GM23338 (cell line): ENCODE data around the gene CNNM2.

Experiments used
- CREB1 ChIP-seq: fragments of 250-450 bp; sonication (Bioruptor Pico); IDR thresholded peaks from 2 replicates; pipeline ENCODE4 v1.5.0; 2020; ENCODE audit warnings: low read depth, mild to moderate bottlenecking, moderate library complexity
- CTCF ChIP-seq, 2 experiments: fragments of 200-600 bp in 1 of 2; sonication (generic) in 1 of 2; conservative IDR thresholded peaks; 2 replicates each; pipeline versions ENCODE4 v1.5.1 to v1.6.1; 2016 to 2017; ENCODE audit warnings: antibody characterized with exemption in 2 of 2, low read depth in 2 of 2, mild to moderate bottlenecking in 2 of 2, moderate library complexity in 1 of 2
- EZH2 ChIP-seq: fragments of 200-600 bp; sonication (generic); IDR thresholded peaks from one replicate; pipeline ENCODE4 v1.8.0; 2017; ENCODE audit warnings: antibody characterized with exemption, mild to moderate bottlenecking, low read depth; ENCODE audit not compliant: unreplicated experiment
- EZH2phosphoT487 ChIP-seq: fragments of 200-600 bp; sonication (generic); IDR thresholded peaks from one replicate; pipeline ENCODE4 v1.8.1; 2018; ENCODE audit warnings: antibody characterized with exemption; ENCODE audit not compliant: unreplicated experiment
- JUNB ChIP-seq: IDR thresholded peaks from one replicate; pipeline ENCODE4 v1.6.1; 2016; ENCODE audit warnings: antibody characterized with exemption; ENCODE audit not compliant: unreplicated experiment
- POLR2AphosphoS5 ChIP-seq: IDR thresholded peaks from 2 replicates; pipeline ENCODE4 v1.6.1; 2016; ENCODE audit warnings: antibody characterized with exemption, low read depth
- STAT1 ChIP-seq: IDR thresholded peaks from one replicate; pipeline ENCODE4 v1.6.1; 2016; ENCODE audit warnings: antibody characterized with exemption; ENCODE audit not compliant: unreplicated experiment
- TF ChIP-seq, protein P1 (sequence below): IDR thresholded peaks from one replicate; pipeline ENCODE4 v1.6.1; 2018; ENCODE audit warnings: antibody characterized with exemption; ENCODE audit not compliant: unreplicated experiment
- TF ChIP-seq, protein P2 (sequence below): IDR thresholded peaks from 2 replicates; pipeline ENCODE4 v1.6.1; 2016; ENCODE audit warnings: antibody characterized with exemption

DNA sequence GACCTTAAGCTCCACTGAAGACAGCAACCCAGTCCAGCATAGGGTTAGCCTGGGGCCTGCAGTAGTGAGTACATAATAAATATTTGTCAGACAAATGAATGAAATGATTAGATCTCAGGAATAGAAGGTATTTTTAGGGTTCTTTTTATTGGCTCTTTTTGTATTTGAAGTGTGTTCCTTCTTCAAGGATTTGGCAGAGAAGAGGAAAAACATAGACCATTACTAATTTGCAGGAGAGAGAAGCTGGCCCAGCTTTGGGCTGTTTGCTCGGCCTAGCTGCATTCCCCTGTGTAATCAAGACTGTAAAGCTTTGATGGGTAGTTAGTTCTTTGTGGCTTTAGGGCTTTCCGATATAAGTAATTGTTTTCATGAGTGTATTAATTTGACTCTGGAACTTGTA lies 64.2 kb downstream of the CNNM2 start:
- TF ChIP-seq CTCF (conservative IDR thresholded peaks at IDR 0.05; ENCODE audit: low read depth in 2 of 2) (no peak), EZH2 (no peak), POLR2AphosphoS5 (no peak), EZH2phosphoT487 (no peak), STAT1 (no peak), CREB1 (CRISPR knock-in tag) (no peak), JUNB (no peak)
- TF ChIP-seq, protein P1, sequence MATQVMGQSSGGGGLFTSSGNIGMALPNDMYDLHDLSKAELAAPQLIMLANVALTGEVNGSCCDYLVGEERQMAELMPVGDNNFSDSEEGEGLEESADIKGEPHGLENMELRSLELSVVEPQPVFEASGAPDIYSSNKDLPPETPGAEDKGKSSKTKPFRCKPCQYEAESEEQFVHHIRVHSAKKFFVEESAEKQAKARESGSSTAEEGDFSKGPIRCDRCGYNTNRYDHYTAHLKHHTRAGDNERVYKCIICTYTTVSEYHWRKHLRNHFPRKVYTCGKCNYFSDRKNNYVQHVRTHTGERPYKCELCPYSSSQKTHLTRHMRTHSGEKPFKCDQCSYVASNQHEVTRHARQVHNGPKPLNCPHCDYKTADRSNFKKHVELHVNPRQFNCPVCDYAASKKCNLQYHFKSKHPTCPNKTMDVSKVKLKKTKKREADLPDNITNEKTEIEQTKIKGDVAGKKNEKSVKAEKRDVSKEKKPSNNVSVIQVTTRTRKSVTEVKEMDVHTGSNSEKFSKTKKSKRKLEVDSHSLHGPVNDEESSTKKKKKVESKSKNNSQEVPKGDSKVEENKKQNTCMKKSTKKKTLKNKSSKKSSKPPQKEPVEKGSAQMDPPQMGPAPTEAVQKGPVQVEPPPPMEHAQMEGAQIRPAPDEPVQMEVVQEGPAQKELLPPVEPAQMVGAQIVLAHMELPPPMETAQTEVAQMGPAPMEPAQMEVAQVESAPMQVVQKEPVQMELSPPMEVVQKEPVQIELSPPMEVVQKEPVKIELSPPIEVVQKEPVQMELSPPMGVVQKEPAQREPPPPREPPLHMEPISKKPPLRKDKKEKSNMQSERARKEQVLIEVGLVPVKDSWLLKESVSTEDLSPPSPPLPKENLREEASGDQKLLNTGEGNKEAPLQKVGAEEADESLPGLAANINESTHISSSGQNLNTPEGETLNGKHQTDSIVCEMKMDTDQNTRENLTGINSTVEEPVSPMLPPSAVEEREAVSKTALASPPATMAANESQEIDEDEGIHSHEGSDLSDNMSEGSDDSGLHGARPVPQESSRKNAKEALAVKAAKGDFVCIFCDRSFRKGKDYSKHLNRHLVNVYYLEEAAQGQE: no peak
- TF ChIP-seq, protein P2, sequence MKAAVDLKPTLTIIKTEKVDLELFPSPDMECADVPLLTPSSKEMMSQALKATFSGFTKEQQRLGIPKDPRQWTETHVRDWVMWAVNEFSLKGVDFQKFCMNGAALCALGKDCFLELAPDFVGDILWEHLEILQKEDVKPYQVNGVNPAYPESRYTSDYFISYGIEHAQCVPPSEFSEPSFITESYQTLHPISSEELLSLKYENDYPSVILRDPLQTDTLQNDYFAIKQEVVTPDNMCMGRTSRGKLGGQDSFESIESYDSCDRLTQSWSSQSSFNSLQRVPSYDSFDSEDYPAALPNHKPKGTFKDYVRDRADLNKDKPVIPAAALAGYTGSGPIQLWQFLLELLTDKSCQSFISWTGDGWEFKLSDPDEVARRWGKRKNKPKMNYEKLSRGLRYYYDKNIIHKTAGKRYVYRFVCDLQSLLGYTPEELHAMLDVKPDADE: no peak
